ENCODE measurements around the gene CLMN. TPM values are rescaled to one million over a fixed set of nuclear protein-coding genes. Genes with fewer than 3 reads are reported as not detected.

CLMN gene
- polyA plus RNA-seq, 1 donor from 2014 or later: 0.57 TPM

DNA sequence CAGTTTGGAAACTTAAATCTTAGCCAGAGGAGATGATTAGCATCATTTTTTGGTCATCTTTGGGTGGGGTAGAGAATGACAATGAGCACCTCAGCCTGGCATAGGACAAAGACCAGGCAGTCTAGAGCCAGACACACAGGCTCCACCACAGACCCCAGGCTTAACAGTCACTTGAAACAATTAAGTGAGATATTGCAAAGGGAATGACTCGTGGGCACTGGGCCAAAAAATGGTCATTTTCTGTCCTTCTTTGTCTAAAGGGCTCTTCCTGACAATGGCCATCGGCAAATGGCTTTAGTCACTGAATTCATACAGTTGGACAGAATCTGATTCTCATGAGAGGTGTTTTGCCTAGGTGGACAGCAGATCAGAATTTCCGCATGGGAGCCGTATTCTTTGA lies 84.4 kb downstream of the CLMN start:
- H3K27me3 ChIP-seq (ENCODE audit: insufficient read depth, low read depth, low read length): no peaks in the 10 kb centered on the region
- no peaks in the 10 kb centered on the region for H3K9me3 ChIP-seq (ENCODE audit: low read length)
- no peak overlapping the region for H3K4me3 ChIP-seq (ENCODE audit: low read length)
- no peaks in the 10 kb centered on the region for H3K36me3 ChIP-seq (ENCODE audit: insufficient read depth, low read length)
- TF ChIP-seq EP300 (conservative IDR thresholded peaks at IDR 0.05; ENCODE audit: poor library complexity, severe bottlenecking) (no peak), POLR2AphosphoS5 (IDR thresholded peaks at IDR 0.05) (no peak), SMC3 (conservative IDR thresholded peaks at IDR 0.05; ENCODE audit: poor library complexity) (no peak), MXI1 (conservative IDR thresholded peaks at IDR 0.05; ENCODE audit: poor library complexity, severe bottlenecking) (no peak), RAD21 (conservative IDR thresholded peaks at IDR 0.05) (no peak), EZH2 (IDR thresholded peaks at IDR 0.05; ENCODE audit: borderline replicate concordance, insufficient read depth, low read length, poor library complexity, severe bottlenecking) (no peak), TAF1 (IDR thresholded peaks at IDR 0.05; ENCODE audit: low read depth) (no peak)
- TF ChIP-seq, protein P1, sequence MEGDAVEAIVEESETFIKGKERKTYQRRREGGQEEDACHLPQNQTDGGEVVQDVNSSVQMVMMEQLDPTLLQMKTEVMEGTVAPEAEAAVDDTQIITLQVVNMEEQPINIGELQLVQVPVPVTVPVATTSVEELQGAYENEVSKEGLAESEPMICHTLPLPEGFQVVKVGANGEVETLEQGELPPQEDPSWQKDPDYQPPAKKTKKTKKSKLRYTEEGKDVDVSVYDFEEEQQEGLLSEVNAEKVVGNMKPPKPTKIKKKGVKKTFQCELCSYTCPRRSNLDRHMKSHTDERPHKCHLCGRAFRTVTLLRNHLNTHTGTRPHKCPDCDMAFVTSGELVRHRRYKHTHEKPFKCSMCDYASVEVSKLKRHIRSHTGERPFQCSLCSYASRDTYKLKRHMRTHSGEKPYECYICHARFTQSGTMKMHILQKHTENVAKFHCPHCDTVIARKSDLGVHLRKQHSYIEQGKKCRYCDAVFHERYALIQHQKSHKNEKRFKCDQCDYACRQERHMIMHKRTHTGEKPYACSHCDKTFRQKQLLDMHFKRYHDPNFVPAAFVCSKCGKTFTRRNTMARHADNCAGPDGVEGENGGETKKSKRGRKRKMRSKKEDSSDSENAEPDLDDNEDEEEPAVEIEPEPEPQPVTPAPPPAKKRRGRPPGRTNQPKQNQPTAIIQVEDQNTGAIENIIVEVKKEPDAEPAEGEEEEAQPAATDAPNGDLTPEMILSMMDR (IDR thresholded peaks at IDR 0.05; ENCODE audit: poor library complexity, severe bottlenecking): no peak
- TF ChIP-seq, protein P2, sequence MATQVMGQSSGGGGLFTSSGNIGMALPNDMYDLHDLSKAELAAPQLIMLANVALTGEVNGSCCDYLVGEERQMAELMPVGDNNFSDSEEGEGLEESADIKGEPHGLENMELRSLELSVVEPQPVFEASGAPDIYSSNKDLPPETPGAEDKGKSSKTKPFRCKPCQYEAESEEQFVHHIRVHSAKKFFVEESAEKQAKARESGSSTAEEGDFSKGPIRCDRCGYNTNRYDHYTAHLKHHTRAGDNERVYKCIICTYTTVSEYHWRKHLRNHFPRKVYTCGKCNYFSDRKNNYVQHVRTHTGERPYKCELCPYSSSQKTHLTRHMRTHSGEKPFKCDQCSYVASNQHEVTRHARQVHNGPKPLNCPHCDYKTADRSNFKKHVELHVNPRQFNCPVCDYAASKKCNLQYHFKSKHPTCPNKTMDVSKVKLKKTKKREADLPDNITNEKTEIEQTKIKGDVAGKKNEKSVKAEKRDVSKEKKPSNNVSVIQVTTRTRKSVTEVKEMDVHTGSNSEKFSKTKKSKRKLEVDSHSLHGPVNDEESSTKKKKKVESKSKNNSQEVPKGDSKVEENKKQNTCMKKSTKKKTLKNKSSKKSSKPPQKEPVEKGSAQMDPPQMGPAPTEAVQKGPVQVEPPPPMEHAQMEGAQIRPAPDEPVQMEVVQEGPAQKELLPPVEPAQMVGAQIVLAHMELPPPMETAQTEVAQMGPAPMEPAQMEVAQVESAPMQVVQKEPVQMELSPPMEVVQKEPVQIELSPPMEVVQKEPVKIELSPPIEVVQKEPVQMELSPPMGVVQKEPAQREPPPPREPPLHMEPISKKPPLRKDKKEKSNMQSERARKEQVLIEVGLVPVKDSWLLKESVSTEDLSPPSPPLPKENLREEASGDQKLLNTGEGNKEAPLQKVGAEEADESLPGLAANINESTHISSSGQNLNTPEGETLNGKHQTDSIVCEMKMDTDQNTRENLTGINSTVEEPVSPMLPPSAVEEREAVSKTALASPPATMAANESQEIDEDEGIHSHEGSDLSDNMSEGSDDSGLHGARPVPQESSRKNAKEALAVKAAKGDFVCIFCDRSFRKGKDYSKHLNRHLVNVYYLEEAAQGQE (IDR thresholded peaks at IDR 0.05; ENCODE audit: borderline replicate concordance): no peak
- H3F3A ChIP-seq (ENCODE audit: insufficient read depth, low read length, poor library complexity, severe bottlenecking): no peaks in the 10 kb centered on the region
- no peak overlapping the region for H2AFZ ChIP-seq (ENCODE audit: low read depth, low read length)
- H3K9me2 ChIP-seq (ENCODE audit: insufficient read depth, low read length): no peaks in the 10 kb centered on the region
- H3K9ac ChIP-seq (ENCODE audit: low read length): no peak overlapping the region
- no peaks in the 10 kb centered on the region for H4K20me1 ChIP-seq (ENCODE audit: insufficient read depth)
- no peak overlapping the region for H3K4me2 ChIP-seq (ENCODE audit: low read length)
- H3K27ac ChIP-seq (ENCODE audit: low read length): no peak overlapping the region
- no peaks in the 10 kb centered on the region for H3K79me2 ChIP-seq (replicated peaks; ENCODE audit: insufficient read depth, low read length)

DNA sequence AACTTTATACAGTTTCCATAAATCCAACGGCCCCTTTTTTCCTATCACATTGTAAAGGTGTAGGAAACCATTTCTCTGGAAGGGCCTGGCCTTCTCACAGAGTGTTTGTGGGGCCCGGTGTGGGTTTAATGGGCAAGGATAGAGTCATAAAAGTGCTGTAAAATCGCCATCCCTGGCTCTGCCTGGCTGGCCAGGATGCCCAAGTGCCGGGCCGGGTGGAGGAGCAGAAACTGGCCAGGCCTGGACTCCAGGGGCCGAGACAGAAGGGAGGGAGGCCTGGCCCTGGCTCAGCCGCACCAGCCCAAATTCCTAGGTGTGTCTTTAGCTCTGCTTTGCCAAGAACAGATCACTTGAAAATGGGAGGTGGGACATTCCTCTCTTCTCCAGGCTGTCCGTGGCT lies 85.3 kb downstream of the CLMN start:
- H4K20me1 ChIP-seq (ENCODE audit: insufficient read depth): no peaks in the 10 kb centered on the region
- H3K27ac ChIP-seq (ENCODE audit: low read length): no peak overlapping the region
- no peak overlapping the region for H3K4me2 ChIP-seq (ENCODE audit: low read length)
- H3K9ac ChIP-seq (ENCODE audit: low read length): no peak overlapping the region
- no peaks in the 10 kb centered on the region for H3F3A ChIP-seq (ENCODE audit: insufficient read depth, low read length, poor library complexity, severe bottlenecking)
- H3K9me2 ChIP-seq (ENCODE audit: insufficient read depth, low read length): no peaks in the 10 kb centered on the region
- H3K9me3 ChIP-seq (ENCODE audit: low read length): no peaks in the 10 kb centered on the region
- no peaks in the 10 kb centered on the region for H3K36me3 ChIP-seq (ENCODE audit: insufficient read depth, low read length)
- no peak overlapping the region for H3K4me3 ChIP-seq (ENCODE audit: low read length)
- no peaks in the 10 kb centered on the region for H3K27me3 ChIP-seq (ENCODE audit: insufficient read depth, low read depth, low read length)
- TF ChIP-seq EP300 (conservative IDR thresholded peaks at IDR 0.05; ENCODE audit: poor library complexity, severe bottlenecking): no peak
- TF ChIP-seq, protein P1 (IDR thresholded peaks at IDR 0.05; ENCODE audit: poor library complexity, severe bottlenecking): no peak
- no peak for TF ChIP-seq EZH2 (IDR thresholded peaks at IDR 0.05; ENCODE audit: borderline replicate concordance, insufficient read depth, low read length, poor library complexity, severe bottlenecking)
- no peak for TF ChIP-seq RAD21 (conservative IDR thresholded peaks at IDR 0.05)
- no peak for TF ChIP-seq POLR2AphosphoS5 (IDR thresholded peaks at IDR 0.05)
- TF ChIP-seq MXI1 (conservative IDR thresholded peaks at IDR 0.05; ENCODE audit: poor library complexity, severe bottlenecking): no peak
- TF ChIP-seq, protein P2 (IDR thresholded peaks at IDR 0.05; ENCODE audit: borderline replicate concordance): no peak
- TF ChIP-seq SMC3 (conservative IDR thresholded peaks at IDR 0.05; ENCODE audit: poor library complexity): no peak
- no peak for TF ChIP-seq TAF1 (IDR thresholded peaks at IDR 0.05; ENCODE audit: low read depth)
- no peak overlapping the region for H2AFZ ChIP-seq (ENCODE audit: low read depth, low read length)
- no peaks in the 10 kb centered on the region for H3K79me2 ChIP-seq (replicated peaks; ENCODE audit: insufficient read depth, low read length)

Data from neural cell (in vitro differentiated cells).